SU-DHL-6 (cell line): ENCODE measurements around the gene EXOC6B.

Source experiments
- EZH2phosphoT487 ChIP-seq: fragments of 200-600 bp; sonication (generic), shearing (Covaris generic); conservative IDR thresholded peaks from 2 replicates; pipeline ENCODE4 v1.6.1; 2018; ENCODE audit warnings: mild to moderate bottlenecking, antibody characterized with exemption, low read length, moderate library complexity, mixed read lengths
- TF ChIP-seq, protein P1 (sequence below): fragments of 200-600 bp; sonication (generic); IDR thresholded peaks from one replicate; pipeline ENCODE4 v1.5.1; 2017; ENCODE audit warnings: antibody characterized with exemption, mild to moderate bottlenecking, low read length, moderate library complexity; ENCODE audit not compliant: insufficient read depth, poor library complexity, severe bottlenecking

- TF ChIP-seq, protein P1, sequence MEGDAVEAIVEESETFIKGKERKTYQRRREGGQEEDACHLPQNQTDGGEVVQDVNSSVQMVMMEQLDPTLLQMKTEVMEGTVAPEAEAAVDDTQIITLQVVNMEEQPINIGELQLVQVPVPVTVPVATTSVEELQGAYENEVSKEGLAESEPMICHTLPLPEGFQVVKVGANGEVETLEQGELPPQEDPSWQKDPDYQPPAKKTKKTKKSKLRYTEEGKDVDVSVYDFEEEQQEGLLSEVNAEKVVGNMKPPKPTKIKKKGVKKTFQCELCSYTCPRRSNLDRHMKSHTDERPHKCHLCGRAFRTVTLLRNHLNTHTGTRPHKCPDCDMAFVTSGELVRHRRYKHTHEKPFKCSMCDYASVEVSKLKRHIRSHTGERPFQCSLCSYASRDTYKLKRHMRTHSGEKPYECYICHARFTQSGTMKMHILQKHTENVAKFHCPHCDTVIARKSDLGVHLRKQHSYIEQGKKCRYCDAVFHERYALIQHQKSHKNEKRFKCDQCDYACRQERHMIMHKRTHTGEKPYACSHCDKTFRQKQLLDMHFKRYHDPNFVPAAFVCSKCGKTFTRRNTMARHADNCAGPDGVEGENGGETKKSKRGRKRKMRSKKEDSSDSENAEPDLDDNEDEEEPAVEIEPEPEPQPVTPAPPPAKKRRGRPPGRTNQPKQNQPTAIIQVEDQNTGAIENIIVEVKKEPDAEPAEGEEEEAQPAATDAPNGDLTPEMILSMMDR = no peak
- TF ChIP-seq EZH2phosphoT487 = no peak
Observed at GRCh38 chr2:72291059-72291458, 534.8 kb downstream of the EXOC6B start.
